OCI-LY7 (cell line): ENCODE data around the gene TEK. TPM values are rescaled to one million over a fixed set of nuclear protein-coding genes. Genes with fewer than 3 reads are reported as not detected.

Experiments
- BruUV-seq: library from RNA; stranded (reverse); fragments of 400-500 nt; replicated peaks from 2 replicates; lab custom pipeline; 2021; lab: Mats Ljungman, UMichigan
- CTCF ChIA-PET: fragments of 300-600 bp; sonication (Branson Sonifier 250); formaldehyde crosslinking; loops from one replicate; lab custom pipeline; 2022; ENCODE audit warnings: antibody characterized with exemption; ENCODE audit not compliant: unreplicated experiment; lab: Charles Lee
- POLR2A ChIA-PET: fragments of 300-600 bp; sonication (Branson Sonifier 250); formaldehyde crosslinking; loops from one replicate; lab custom pipeline; 2022; ENCODE audit warnings: antibody characterized with exemption; lab: Charles Lee
- DNase-seq: peaks from one replicate; pipeline ENCODE4 v3.0.0-alpha.2; 2015; ENCODE audit warnings: low spot score
- H2AFZ ChIP-seq: fragments of 200-600 bp; sonication (generic), shearing (Covaris generic); 2 replicates; pipeline ENCODE4 v1.6.1; 2014; ENCODE audit warnings: mild to moderate bottlenecking, antibody characterized with exemption, low read length, moderate library complexity
- H3K27ac ChIP-seq: fragments of 200-600 bp; sonication (generic); 2 replicates; pipeline ENCODE4 v1.5.1; 2014; ENCODE audit warnings: mixed run types, low read depth, mild to moderate bottlenecking, moderate library complexity, low read length, inconsistent platforms; ENCODE audit not compliant: poor library complexity, severe bottlenecking
- H3K36me3 ChIP-seq: fragments of 200-600 bp; sonication (generic); 2 replicates; pipeline ENCODE4 v1.6.1; 2014; ENCODE audit warnings: mild to moderate bottlenecking, antibody characterized with exemption, low read length, moderate library complexity, mixed read lengths; ENCODE audit not compliant: insufficient read depth
- H3K4me1 ChIP-seq: fragments of 200-600 bp; sonication (generic); 2 replicates; pipeline ENCODE4 v1.5.1; 2014; ENCODE audit warnings: mild to moderate bottlenecking, low read length; ENCODE audit not compliant: insufficient read depth, poor library complexity, severe bottlenecking
- H3K4me2 ChIP-seq: fragments of 200-600 bp; sonication (generic); 2 replicates; pipeline ENCODE4 v1.6.1; 2014; ENCODE audit warnings: mild to moderate bottlenecking, low read length
- H3K4me3 ChIP-seq: fragments of 200-600 bp; sonication (generic); 2 replicates; pipeline ENCODE4 v1.5.1; 2014; ENCODE audit warnings: mild to moderate bottlenecking, low read depth, low read length; ENCODE audit not compliant: poor library complexity, severe bottlenecking
- H3K79me2 ChIP-seq: fragments of 200-600 bp; sonication (generic); 2 replicates; pipeline ENCODE4 v1.6.1; 2016; ENCODE audit warnings: low read depth, mild to moderate bottlenecking, low read length, moderate library complexity, mixed read lengths; ENCODE audit not compliant: insufficient read depth
- H3K9me2 ChIP-seq: fragments of 200-600 bp; sonication (generic); 2 replicates; pipeline ENCODE4 v1.6.1; 2016; ENCODE audit warnings: mild to moderate bottlenecking, low read length, mixed read lengths; ENCODE audit not compliant: insufficient read depth
- H3K9me3 ChIP-seq: fragments of 200-600 bp; sonication (generic); 2 replicates; pipeline ENCODE4 v1.6.1; 2014; ENCODE audit warnings: mild to moderate bottlenecking, mixed run types, low read length, mixed read lengths
- H4K20me1 ChIP-seq: fragments of 200-600 bp; sonication (generic); 2 replicates; pipeline ENCODE4 v1.6.1; 2014; ENCODE audit warnings: mild to moderate bottlenecking, antibody characterized with exemption, low read length, moderate library complexity, mixed read lengths; ENCODE audit not compliant: insufficient read depth
- CTCF ChIP-seq: fragments of 200-600 bp; sonication (generic); conservative IDR thresholded peaks from 2 replicates; pipeline ENCODE4 v1.5.1; 2014; ENCODE audit warnings: mild to moderate bottlenecking, antibody characterized with exemption, low read length, moderate library complexity, mixed read lengths
- EZH2phosphoT487 ChIP-seq: fragments of 200-600 bp; sonication (generic); IDR thresholded peaks from 2 replicates; pipeline ENCODE4 v1.6.1; 2018; ENCODE audit warnings: low read depth, borderline replicate concordance, mild to moderate bottlenecking, mixed run types, antibody characterized with exemption, low read length, moderate library complexity, mixed read lengths
- intact Hi-C: fragments of 100-400 bp; cut with micrococcal nuclease; formaldehyde crosslinking; loops from one replicate; pipeline ENCODE4 v1.10.0; 2022; ENCODE audit not compliant: unreplicated experiment
- total RNA-seq, 2 experiments: library from RNA; depleted of rRNA in 1 of 2; stranded (reverse); fragments of >200 nt in 1 of 2; shearing (Covaris generic) in 1 of 2; gene quantifications; 2 replicates each; pipeline ENCODE4 v1.2.3, GENCODE V29; 2014 to 2022

The TEK gene
- total RNA-seq, 2 experiments from 2014 or later: not detected

- Histone ChIP-seq H2AFZ (no peak overlapping the region), H3K27ac (no peak overlapping the region), H3K79me2 (no peaks in the 10 kb centered on the region), H3K4me3 (no peak overlapping the region), H3K36me3 (no peaks in the 10 kb centered on the region), H3K4me2 (no peak overlapping the region), H3K4me1 (no peaks in the 10 kb centered on the region), H3K9me3 (peaks cover 8% of the 10 kb centered on the region; the same call in 1 of the 2 replicates), H4K20me1 (no peaks in the 10 kb centered on the region), H3K9me2 (no peaks in the 10 kb centered on the region)
- no TSS peak for BruUV-seq
- intact Hi-C loops: no loop called here
- ChIA-PET CTCF (no interaction called here), POLR2A (no interaction called here)
- no peak for TF ChIP-seq CTCF
- TF ChIP-seq EZH2phosphoT487: no peak
- DNase-seq: no peak
Measured at GRCh38 chr9:27182421-27182820, 73.4 kb downstream of the TEK start.

GRCh38 chr9:27183131-27183530 lies 74.1 kb downstream of the TEK start:
- no peaks in the 10 kb centered on the region for H3K36me3 ChIP-seq
- TF ChIP-seq CTCF (no peak), EZH2phosphoT487 (no peak)
- H3K9me2 ChIP-seq: no peaks in the 10 kb centered on the region
- peaks cover 8% of the 10 kb centered on the region; the same call in 1 of the 2 replicates for H3K9me3 ChIP-seq
- no TSS peak for BruUV-seq
- ChIA-PET CTCF (no interaction called here), POLR2A (no interaction called here)
- DNase-seq: no peak
- H2AFZ ChIP-seq: no peak overlapping the region
- no peaks in the 10 kb centered on the region for H3K79me2 ChIP-seq
- H3K27ac ChIP-seq: no peak overlapping the region
- no peaks in the 10 kb centered on the region for H4K20me1 ChIP-seq
- no peak overlapping the region for H3K4me3 ChIP-seq
- H3K4me2 ChIP-seq: no peak overlapping the region
- no peaks in the 10 kb centered on the region for H3K4me1 ChIP-seq
- intact Hi-C loops: no loop called here

GRCh38 chr9:27183701-27184100 lies 74.7 kb downstream of the TEK start:
- ChIA-PET CTCF (no interaction called here), POLR2A (no interaction called here)
- no peaks in the 10 kb centered on the region for H3K79me2 ChIP-seq
- no peak overlapping the region for H2AFZ ChIP-seq
- H3K36me3 ChIP-seq: no peaks in the 10 kb centered on the region
- intact Hi-C loops: no loop called here
- peaks cover 3% of the 10 kb centered on the region; the same call in 1 of the 2 replicates for H3K9me3 ChIP-seq
- no peak for DNase-seq
- H3K27ac ChIP-seq: no peak overlapping the region
- H3K9me2 ChIP-seq: no peaks in the 10 kb centered on the region
- H3K4me2 ChIP-seq: no peak overlapping the region
- H4K20me1 ChIP-seq: no peaks in the 10 kb centered on the region
- TF ChIP-seq EZH2phosphoT487 (no peak), CTCF (no peak)
- BruUV-seq: no TSS peak
- H3K4me3 ChIP-seq: no peak overlapping the region
- no peaks in the 10 kb centered on the region for H3K4me1 ChIP-seq
